Hepatocyte (in vitro differentiated cells): ENCODE data around the gene ITM2B. TPM values are rescaled to one million over a fixed set of nuclear protein-coding genes. Genes with fewer than 3 reads are reported as not detected.
A peak's percentile ranks its signal among the peaks of the same experiment; 100 is the strongest.

Experiments used
- DNase-seq: peaks from one replicate; pipeline ENCODE4 v3.0.0-alpha.2; 2016; ENCODE audit warnings: low spot score
- H2AFZ ChIP-seq: fragments of 200-600 bp; sonication (generic); 2 replicates; pipeline ENCODE4 v1.6.0; 2016; ENCODE audit warnings: antibody characterized with exemption, mild to moderate bottlenecking
- H3K27ac ChIP-seq: fragments of 200-600 bp; sonication (generic); 2 replicates; pipeline ENCODE4 v1.5.1; 2016; ENCODE audit warnings: mild to moderate bottlenecking
- H3K27me3 ChIP-seq: fragments of 200-600 bp; sonication (generic); 2 replicates; pipeline ENCODE4 v1.6.1; 2016
- H3K36me3 ChIP-seq: fragments of 200-600 bp; sonication (generic); replicated peaks from 2 replicates; pipeline ENCODE4 v1.5.1; 2016; ENCODE audit warnings: low read depth; ENCODE audit not compliant: insufficient read depth
- H3K4me1 ChIP-seq: fragments of 200-600 bp; sonication (generic); 2 replicates; pipeline ENCODE4 v1.5.1; 2016; ENCODE audit warnings: mild to moderate bottlenecking, moderate library complexity; ENCODE audit not compliant: insufficient read depth
- H3K4me2 ChIP-seq: fragments of 200-600 bp; sonication (generic); 2 replicates; pipeline ENCODE4 v1.6.0; 2016
- H3K4me3 ChIP-seq: fragments of 200-600 bp; sonication (generic); 2 replicates; pipeline ENCODE4 v1.5.1; 2016; ENCODE audit warnings: mild to moderate bottlenecking
- H3K79me2 ChIP-seq: fragments of 200-600 bp; sonication (generic); 2 replicates; pipeline ENCODE4 v1.6.0; 2017; ENCODE audit warnings: mild to moderate bottlenecking
- H3K9me2 ChIP-seq: fragments of 200-600 bp; sonication (generic); replicated peaks from 2 replicates; pipeline ENCODE4 v1.6.0; 2017; ENCODE audit warnings: mild to moderate bottlenecking; ENCODE audit not compliant: insufficient read depth
- H3K9me3 ChIP-seq: fragments of 200-600 bp; sonication (generic); 2 replicates; pipeline ENCODE4 v1.5.1; 2016; ENCODE audit warnings: low read depth, mild to moderate bottlenecking
- H4K20me1 ChIP-seq: fragments of 200-600 bp; sonication (generic); 2 replicates; pipeline ENCODE4 v1.6.0; 2016; ENCODE audit warnings: mild to moderate bottlenecking; ENCODE audit not compliant: insufficient read depth, poor library complexity, severe bottlenecking
- CTCF ChIP-seq: fragments of 200-600 bp; sonication (generic); IDR thresholded peaks from 2 replicates; pipeline ENCODE4 v1.5.1; 2016; ENCODE audit warnings: antibody characterized with exemption, mild to moderate bottlenecking; ENCODE audit not compliant: poor library complexity
- EZH2 ChIP-seq: fragments of 200-600 bp; sonication (generic); IDR thresholded peaks from 2 replicates; pipeline ENCODE4 v1.6.1; 2016; ENCODE audit warnings: antibody characterized with exemption, mild to moderate bottlenecking, borderline replicate concordance
- EZH2phosphoT487 ChIP-seq: fragments of 200-600 bp; sonication (generic); IDR thresholded peaks from one replicate; pipeline ENCODE4 v1.6.1; 2018; ENCODE audit warnings: antibody characterized with exemption, mild to moderate bottlenecking, low read depth, moderate library complexity; ENCODE audit not compliant: unreplicated experiment, severe bottlenecking
- WGBS: methylation state at CpG from one replicate; pipeline ENCODE4 v1.1.6; 2016; ENCODE audit warnings: low lambda C conversion rate; ENCODE audit errors: missing lambda C conversion rate; 5-methylcytosine and 5-hydroxymethylcytosine counted together
- polyA plus RNA-seq: library from polyadenylated mRNA; unstranded; fragments of >200 nt; fragmentation: Nextera tagmentation; extraction: Ambion mirVana; gene quantifications from 2 replicates; pipeline ENCODE4 v1.2.1, GENCODE V29; 2016
- total RNA-seq: library from RNA; depleted of rRNA; stranded (reverse); fragments of >200 nt; gene quantifications from 2 replicates; pipeline ENCODE4 v1.2.3, GENCODE V29; 2014

Gene ITM2B
- total RNA-seq (438 and 449 TPM in 2 replicates), polyA plus RNA-seq (572 and 588 TPM in 2 replicates)

- Histone ChIP-seq H3K9me3 (no peaks in the 10 kb centered on the region), H3K27ac (peak within 1 kb of the TSS; percentile 99), H2AFZ (peak within 1 kb of the TSS; percentile 83), H3K4me2 (peak within 1 kb of the TSS; percentile 79), H4K20me1 (peaks cover 32% of the 10 kb centered on the region), H3K9me2 (no peaks in the 10 kb centered on the region), H3K27me3 (no peaks in the 10 kb centered on the region), H3K4me1 (peaks cover 41% of the 10 kb centered on the region), H3K79me2 (peaks cover 52% of the 10 kb centered on the region), H3K36me3 (no peaks in the 10 kb centered on the region), H3K4me3 (peak within 1 kb of the TSS; percentile 95)
- under 1% methylated on average over 85 of the region's 94 CpGs for WGBS
- peak; percentile 91 for DNase-seq
- TF ChIP-seq EZH2 (no peak), EZH2phosphoT487 (no peak), CTCF (peak; percentile 48)
Observed at GRCh38 chr13:48233046-48233888, at the start of gene ITM2B. Gene ITM2B, plus strand, starts transcription at chr13:48233206. Its CDS starts 155 bp downstream, at chr13:48233361.

GRCh38 chr13:48184260-48184659 is 48.7 kb upstream of the ITM2B start:
- Histone ChIP-seq H3K27ac (no peak overlapping the region), H3K79me2 (no peaks in the 10 kb centered on the region), H3K36me3 (no peaks in the 10 kb centered on the region), H3K4me1 (no peaks in the 10 kb centered on the region), H2AFZ (no peak overlapping the region), H4K20me1 (no peaks in the 10 kb centered on the region), H3K9me3 (no peaks in the 10 kb centered on the region), H3K4me3 (no peak overlapping the region), H3K9me2 (no peaks in the 10 kb centered on the region), H3K4me2 (no peak overlapping the region), H3K27me3 (no peaks in the 10 kb centered on the region)
- DNase-seq: no peak
- 76% methylated on average over 4 of the region's 4 CpGs for WGBS
- TF ChIP-seq EZH2 (no peak), CTCF (no peak), EZH2phosphoT487 (no peak)

GRCh38 chr13:48185018-48185417 is 48.0 kb upstream of the ITM2B start:
- no peaks in the 10 kb centered on the region for H3K9me3 ChIP-seq
- DNase-seq: no peak
- TF ChIP-seq EZH2phosphoT487 (no peak), EZH2 (no peak), CTCF (no peak)
- no peak overlapping the region for H3K27ac ChIP-seq
- H3K79me2 ChIP-seq: no peaks in the 10 kb centered on the region
- no peaks in the 10 kb centered on the region for H3K36me3 ChIP-seq
- H3K9me2 ChIP-seq: no peaks in the 10 kb centered on the region
- H3K4me3 ChIP-seq: no peak overlapping the region
- H3K4me1 ChIP-seq: no peaks in the 10 kb centered on the region
- no peaks in the 10 kb centered on the region for H4K20me1 ChIP-seq
- H3K27me3 ChIP-seq: no peaks in the 10 kb centered on the region
- H3K4me2 ChIP-seq: no peak overlapping the region
- H2AFZ ChIP-seq: no peak overlapping the region
